Measurements from ENCODE around the gene NXNL1.
"Not testable (repeated sequence)": the region's sequence is repeated elsewhere in the genome, so short reads cannot be mapped to it uniquely, and the experiment has no call there.

The NXNL1 gene

GRCh38 chr19:17483605-17484002, 22.9 kb upstream of the NXNL1 start:
- no peak for TF ChIP-seq CTCF (conservative IDR thresholded peaks at IDR 0.05)
- no peak overlapping the region for H3K27ac ChIP-seq

- TF ChIP-seq CTCF (conservative IDR thresholded peaks at IDR 0.05) = no peak
- H3K27ac ChIP-seq = no peak overlapping the region
These were observed 22.3 kb upstream of the NXNL1 start for GRCh38 chr19:17482877-17483604.

- no peak overlapping the region for H3K27ac ChIP-seq
- no peak for TF ChIP-seq CTCF (conservative IDR thresholded peaks at IDR 0.05)
These were observed 21.3 kb upstream of the NXNL1 start for GRCh38 chr19:17481986-17482385.

- H3K27ac ChIP-seq = no peak overlapping the region
- TF ChIP-seq CTCF (conservative IDR thresholded peaks at IDR 0.05) = no peak
These were observed 18.6 kb upstream of the NXNL1 start for GRCh38 chr19:17479325-17479791.

GRCh38 chr19:17475541-17476115, 14.9 kb upstream of the NXNL1 start:
- TF ChIP-seq CTCF (conservative IDR thresholded peaks at IDR 0.05) = no peak

GRCh38 chr19:17475011-17475540, 14.3 kb upstream of the NXNL1 start:
- H3K27ac ChIP-seq = not testable (repeated sequence)

More at GRCh38 chr19:17475541-17476115, 14.9 kb upstream of the NXNL1 start:
- no peak overlapping the region for H3K27ac ChIP-seq

GRCh38 chr19:17473041-17473440, 12.3 kb upstream of the NXNL1 start:
- TF ChIP-seq CTCF (conservative IDR thresholded peaks at IDR 0.05) = no peak

More at GRCh38 chr19:17473041-17473440, 12.3 kb upstream of the NXNL1 start:
- no peak overlapping the region for H3K27ac ChIP-seq

Measured in VCaP (cell line).